Natural killer cell treated with Interleukin-12 subunit alpha and Interleukin-12 subunit beta and Interleukin-15 and Interleukin-18, amount 100 ng/mL, for 72 hours (primary cell): ENCODE measurements around the gene C1orf87. TPM values are rescaled to one million over a fixed set of nuclear protein-coding genes. Genes with fewer than 3 reads are reported as not detected.

Experiments
- ATAC-seq, 2 donors: fragments of 150-1000 bp; cut with Tn5 transposase in 1 of 2; sonication (Bioruptor Pico), chemical (Tn5 transposase) in 1 of 2; 2 replicates each; pipeline ENCODE4 v1.10.0; 2021
- DNase-seq: peaks from one replicate; pipeline ENCODE4 v3.0.0; 2022; ENCODE audit warnings: low spot score
- H3K27ac Mint-ChIP-seq, 2 donors: 1 replicate in 1 of 2; 2 replicates in 1 of 2; pipeline ENCODE4 v1.8.0; 2022; ENCODE audit warnings: mixed read lengths in 2 of 2, mild to moderate bottlenecking in 1 of 2, moderate library complexity in 1 of 2
- H3K27me3 Mint-ChIP-seq, 2 donors: 1 replicate in 1 of 2; 2 replicates in 1 of 2; pipeline ENCODE4 v1.8.0; 2022; ENCODE audit warnings: mixed read lengths in 2 of 2
- H3K36me3 Mint-ChIP-seq: one replicate; pipeline ENCODE4 v1.8.0; 2022; ENCODE audit warnings: mixed read lengths
- H3K4me1 Mint-ChIP-seq, 2 donors: 1 replicate in 1 of 2; 2 replicates in 1 of 2; pipeline ENCODE4 v1.8.0; 2022; ENCODE audit warnings: low read depth in 2 of 2, mixed read lengths in 2 of 2, mild to moderate bottlenecking in 1 of 2
- H3K4me3 Mint-ChIP-seq: one replicate; pipeline ENCODE4 v1.8.0; 2022; ENCODE audit warnings: mixed read lengths
- H3K9me3 Mint-ChIP-seq: 2 replicates; pipeline ENCODE4 v1.8.0; 2022; ENCODE audit warnings: mixed read lengths
- total RNA-seq, 2 donors: library from RNA; stranded (reverse); gene quantifications; one replicate each; pipeline ENCODE4 v1.2.3, GENCODE V29; 2022

C1orf87 gene
- total RNA-seq, 2 donors from 2014 or later: not detected

GRCh38 chr1:60044881-60045280 is 28.7 kb downstream of the C1orf87 start:
- ATAC-seq (no peak), DNase-seq (no peak)
- Mint-ChIP-seq H3K4me3 (no peak overlapping the region), H3K36me3 (no peaks in the 10 kb centered on the region), H3K27ac (no peak overlapping the region), H3K9me3 (peaks cover 4% of the 10 kb centered on the region), H3K4me1 (no peaks in the 10 kb centered on the region), H3K27me3 (peaks cover 6 to 7% of the 10 kb centered on the region in 2 donors)

- no peak overlapping the region for H3K27ac Mint-ChIP-seq
- ATAC-seq: no peak
- no peak for DNase-seq
- H3K36me3 Mint-ChIP-seq: no peaks in the 10 kb centered on the region
- no peak overlapping the region for H3K4me3 Mint-ChIP-seq
- no peaks in the 10 kb centered on the region for H3K9me3 Mint-ChIP-seq
- H3K4me1 Mint-ChIP-seq: no peaks in the 10 kb centered on the region
- H3K27me3 Mint-ChIP-seq: peaks cover 7% of the 10 kb centered on the region in 2 donors
These were observed 31.8 kb downstream of the C1orf87 start for GRCh38 chr1:60041783-60042182.

DNA sequence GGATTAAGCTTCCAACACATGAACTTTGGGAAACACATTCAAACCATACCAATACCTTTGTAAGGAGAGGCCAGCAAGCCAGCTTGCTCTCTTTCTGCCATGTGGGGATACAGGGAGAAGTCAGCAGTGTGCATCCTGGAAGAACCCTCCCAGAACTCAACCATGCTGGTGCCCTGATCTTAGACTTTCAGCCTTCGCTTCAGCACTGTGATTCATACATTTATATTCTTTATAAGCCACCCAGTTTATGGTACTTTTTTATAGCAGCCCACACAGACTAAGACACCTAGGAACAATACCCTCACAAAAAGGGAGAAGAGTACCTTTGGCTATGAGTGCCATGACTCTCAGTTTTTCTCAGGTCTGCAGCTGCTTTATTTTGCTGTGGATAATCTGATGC is 35.9 kb downstream of the C1orf87 start:
- H3K4me1 Mint-ChIP-seq: no peaks in the 10 kb centered on the region
- DNase-seq (no peak), ATAC-seq (no peak)
- no peaks in the 10 kb centered on the region for H3K9me3 Mint-ChIP-seq
- peaks cover 2 to 6% of the 10 kb centered on the region in 2 donors for H3K27me3 Mint-ChIP-seq
- no peak overlapping the region for H3K4me3 Mint-ChIP-seq
- H3K36me3 Mint-ChIP-seq: no peaks in the 10 kb centered on the region
- H3K27ac Mint-ChIP-seq: no peak overlapping the region

GRCh38 chr1:60036856-60037460 is 36.6 kb downstream of the C1orf87 start:
- DNase-seq: no peak
- Mint-ChIP-seq H3K36me3 (no peaks in the 10 kb centered on the region), H3K27me3 (peaks cover 0 to 5% of the 10 kb centered on the region in 2 donors), H3K27ac (no peak overlapping the region), H3K9me3 (no peaks in the 10 kb centered on the region), H3K4me3 (no peak overlapping the region), H3K4me1 (no peaks in the 10 kb centered on the region)
- ATAC-seq: no peak

- ATAC-seq (no peak), DNase-seq (no peak)
- Mint-ChIP-seq H3K27me3 (peaks cover 0 to 3% of the 10 kb centered on the region in 2 donors), H3K9me3 (no peaks in the 10 kb centered on the region), H3K4me1 (no peaks in the 10 kb centered on the region), H3K27ac (no peak overlapping the region), H3K36me3 (no peaks in the 10 kb centered on the region), H3K4me3 (no peak overlapping the region)
These were observed 37.6 kb downstream of the C1orf87 start for GRCh38 chr1:60035921-60036320.

GRCh38 chr1:60034999-60035398 is 38.6 kb downstream of the C1orf87 start:
- Mint-ChIP-seq H3K27ac (no peak overlapping the region), H3K4me1 (no peaks in the 10 kb centered on the region), H3K4me3 (no peak overlapping the region), H3K9me3 (no peaks in the 10 kb centered on the region), H3K27me3 (peaks cover 0 to 3% of the 10 kb centered on the region in 2 donors), H3K36me3 (no peaks in the 10 kb centered on the region)
- DNase-seq (no peak), ATAC-seq (no peak)

- Mint-ChIP-seq H3K4me3 (no peak overlapping the region), H3K9me3 (no peaks in the 10 kb centered on the region), H3K36me3 (no peaks in the 10 kb centered on the region), H3K4me1 (no peaks in the 10 kb centered on the region), H3K27ac (no peak overlapping the region), H3K27me3 (peaks cover 9 to 11% of the 10 kb centered on the region in 2 donors)
- no peak for ATAC-seq
- DNase-seq: no peak
These were observed 40.5 kb downstream of the C1orf87 start for GRCh38 chr1:60033066-60033465.

DNA sequence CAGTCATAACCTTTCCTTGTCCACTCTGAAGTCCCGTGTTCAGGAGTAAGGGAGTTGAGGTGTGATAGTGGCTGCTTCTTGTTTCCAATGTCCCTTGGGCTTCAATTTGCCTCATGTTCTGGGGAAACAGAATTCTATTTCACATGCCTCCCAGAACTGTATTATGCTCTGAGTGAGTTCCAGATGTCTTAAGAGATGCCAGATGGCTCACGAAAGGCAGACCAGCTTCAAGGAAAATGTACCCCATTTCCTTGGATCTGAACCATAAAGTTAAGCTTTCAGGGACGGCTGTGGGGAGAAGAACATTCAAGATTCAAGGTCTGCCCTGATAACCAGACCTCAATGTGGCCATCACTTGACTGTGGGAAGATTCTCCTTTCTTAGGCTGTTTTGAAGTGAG is 42.4 kb downstream of the C1orf87 start:
- Mint-ChIP-seq H3K9me3 (no peaks in the 10 kb centered on the region), H3K36me3 (no peaks in the 10 kb centered on the region), H3K27me3 (peaks cover 14 to 21% of the 10 kb centered on the region in 2 donors), H3K4me1 (no peaks in the 10 kb centered on the region), H3K27ac (no peak overlapping the region), H3K4me3 (no peak overlapping the region)
- no peak for ATAC-seq
- no peak for DNase-seq

- no peak for ATAC-seq
- H3K27me3 Mint-ChIP-seq: peaks cover 26 to 43% of the 10 kb centered on the region in 2 donors
- no peak overlapping the region for H3K4me3 Mint-ChIP-seq
- H3K4me1 Mint-ChIP-seq: no peaks in the 10 kb centered on the region
- no peak overlapping the region for H3K27ac Mint-ChIP-seq
- H3K9me3 Mint-ChIP-seq: peaks cover 7% of the 10 kb centered on the region
- no peak for DNase-seq
- H3K36me3 Mint-ChIP-seq: no peaks in the 10 kb centered on the region
These were observed 48.0 kb downstream of the C1orf87 start for GRCh38 chr1:60025552-60025951.

DNA sequence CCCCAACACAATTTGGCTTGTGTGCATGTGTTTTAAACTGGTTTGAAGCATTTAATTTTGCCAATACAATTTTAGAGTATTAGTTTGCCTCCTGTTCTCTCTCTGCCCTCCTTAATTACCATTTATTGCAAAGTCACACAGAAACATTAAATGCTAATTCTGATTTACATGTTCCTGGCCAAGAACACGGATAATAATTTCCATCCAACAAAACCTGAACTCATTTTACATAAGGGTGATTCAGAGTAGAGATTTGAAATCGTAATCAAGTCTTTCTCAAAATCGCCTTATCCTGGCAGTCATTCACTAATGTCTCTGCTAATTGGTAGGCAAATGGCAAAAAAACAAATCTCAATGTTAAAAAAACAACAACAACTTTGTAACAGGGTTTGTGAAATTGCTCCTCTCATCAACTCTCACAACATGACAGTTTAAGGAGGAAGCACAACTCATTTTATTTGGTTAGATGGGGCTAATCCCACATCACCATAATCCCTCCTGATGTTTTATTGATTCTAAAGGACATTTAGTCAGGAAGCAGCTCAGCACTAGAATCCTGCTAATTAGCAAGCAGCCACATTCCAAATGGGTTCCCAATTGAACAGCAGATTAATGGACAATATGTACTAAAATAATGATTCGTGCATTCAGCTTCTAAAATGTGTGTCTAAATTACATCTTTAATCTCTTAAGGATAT is 55.9 kb downstream of the C1orf87 start:
- ATAC-seq (no peak), DNase-seq (no peak)
- no peaks in the 10 kb centered on the region for H3K36me3 Mint-ChIP-seq
- H3K27me3 Mint-ChIP-seq: peaks cover 22 to 28% of the 10 kb centered on the region in 2 donors
- no peak overlapping the region for H3K27ac Mint-ChIP-seq
- no peak overlapping the region for H3K4me3 Mint-ChIP-seq
- H3K4me1 Mint-ChIP-seq: no peaks in the 10 kb centered on the region
- H3K9me3 Mint-ChIP-seq: peaks cover 7% of the 10 kb centered on the region

DNA sequence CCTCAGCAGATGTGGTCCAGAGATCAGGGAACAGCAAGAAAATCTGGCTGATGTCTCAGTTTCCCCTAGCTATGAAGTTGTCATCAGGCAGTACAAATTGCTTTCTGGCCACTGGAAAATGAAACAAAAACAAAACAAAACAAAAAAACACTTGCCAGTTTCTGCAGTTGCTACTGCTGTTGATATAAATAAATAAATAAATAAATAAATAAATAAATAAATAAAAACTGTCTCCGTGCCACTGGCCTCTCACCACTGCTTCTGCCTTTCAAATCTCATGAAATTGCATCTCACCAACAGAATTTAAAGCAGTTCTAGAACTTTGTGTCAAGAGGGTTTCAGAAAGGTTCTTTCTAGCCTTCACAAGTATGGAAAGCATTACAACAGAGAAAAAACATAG is 62.9 kb downstream of the C1orf87 start:
- H3K27ac Mint-ChIP-seq: no peak overlapping the region
- DNase-seq (no peak), ATAC-seq (no peak)
- peaks cover 11 to 20% of the 10 kb centered on the region in 2 donors for H3K27me3 Mint-ChIP-seq
- H3K4me3 Mint-ChIP-seq: no peak overlapping the region
- H3K9me3 Mint-ChIP-seq: no peaks in the 10 kb centered on the region
- no peaks in the 10 kb centered on the region for H3K36me3 Mint-ChIP-seq
- peaks cover 0 to 3% of the 10 kb centered on the region in 2 donors for H3K4me1 Mint-ChIP-seq

DNA sequence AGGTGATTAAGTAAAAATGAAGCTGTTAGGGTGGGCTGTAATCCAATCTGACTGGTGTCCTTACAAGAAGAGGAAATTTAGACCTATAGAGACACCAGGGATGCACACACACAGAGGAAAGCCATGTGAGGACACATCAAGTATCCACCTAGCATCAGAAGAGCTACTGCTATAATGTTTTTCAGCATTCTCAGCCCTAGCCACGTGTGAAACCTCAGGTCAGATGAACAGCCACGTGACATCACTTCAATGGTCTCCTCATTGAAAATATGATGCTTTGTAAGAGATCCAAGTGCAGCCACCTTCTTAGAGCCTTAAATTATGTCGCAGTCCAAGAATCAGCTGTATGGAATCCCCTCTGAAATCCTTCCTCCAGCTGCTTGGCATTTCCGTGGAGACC is 65.1 kb downstream of the C1orf87 start:
- Mint-ChIP-seq H3K4me3 (no peak overlapping the region), H3K9me3 (no peaks in the 10 kb centered on the region), H3K4me1 (peaks cover 0 to 3% of the 10 kb centered on the region in 2 donors), H3K36me3 (no peaks in the 10 kb centered on the region), H3K27me3 (peaks cover 5 to 20% of the 10 kb centered on the region in 2 donors), H3K27ac (no peak overlapping the region)
- DNase-seq (no peak), ATAC-seq (no peak)

- no peaks in the 10 kb centered on the region for H3K4me1 Mint-ChIP-seq
- no peaks in the 10 kb centered on the region for H3K9me3 Mint-ChIP-seq
- no peaks in the 10 kb centered on the region for H3K36me3 Mint-ChIP-seq
- no peak overlapping the region for H3K4me3 Mint-ChIP-seq
- DNase-seq (no peak), ATAC-seq (no peak)
- no peak overlapping the region for H3K27ac Mint-ChIP-seq
- peaks cover 13 to 29% of the 10 kb centered on the region in 2 donors for H3K27me3 Mint-ChIP-seq
These were observed 72.9 kb downstream of the C1orf87 start for GRCh38 chr1:60000625-60001024.

GRCh38 chr1:59999746-60000145 is 73.8 kb downstream of the C1orf87 start:
- no peaks in the 10 kb centered on the region for H3K9me3 Mint-ChIP-seq
- H3K27ac Mint-ChIP-seq: no peak overlapping the region
- no peak overlapping the region for H3K4me3 Mint-ChIP-seq
- peaks cover 18 to 29% of the 10 kb centered on the region in 2 donors for H3K27me3 Mint-ChIP-seq
- no peaks in the 10 kb centered on the region for H3K36me3 Mint-ChIP-seq
- DNase-seq (no peak), ATAC-seq (no peak)
- H3K4me1 Mint-ChIP-seq: no peaks in the 10 kb centered on the region
